HG03520 (cell line): ENCODE data around the gene MYO7A.

ENCODE experiments used
- ATAC-seq: cut with Tn5 transposase; IDR thresholded peaks from one replicate; pipeline ENCODE4 v1.9.1; 2021; ENCODE audit warnings: mild to moderate bottlenecking, moderate library complexity; ENCODE audit not compliant: unreplicated experiment

The MYO7A gene

DNA sequence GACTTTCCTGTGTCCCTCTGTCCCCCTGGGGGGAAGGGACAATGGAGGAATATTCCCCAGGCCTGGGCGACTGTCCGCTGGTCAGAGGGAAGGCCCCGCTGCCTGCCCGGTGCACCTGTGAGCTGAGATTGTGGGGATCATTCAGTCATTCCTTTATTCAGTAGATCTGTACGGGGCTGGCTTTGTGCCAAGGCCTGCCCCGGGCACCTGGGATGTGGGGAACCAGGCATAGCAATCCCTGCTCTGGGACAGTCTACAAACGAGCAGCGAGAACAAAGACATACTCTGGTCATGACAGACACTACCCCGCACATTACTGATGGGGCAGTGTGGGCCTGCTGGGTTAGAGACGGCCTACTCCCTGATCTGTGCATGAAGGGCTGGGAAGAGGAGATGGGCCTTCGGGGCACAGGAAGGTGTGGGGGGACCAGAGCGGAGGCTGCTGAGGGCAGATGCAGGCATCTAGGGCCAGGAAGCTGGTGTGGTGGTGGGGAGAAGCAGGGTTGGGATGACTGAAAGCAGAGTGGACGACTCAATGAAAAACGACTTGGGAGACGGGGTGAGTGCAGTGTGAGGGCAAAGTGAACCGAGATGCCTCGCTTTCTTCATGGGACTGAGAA lies 1.8 kb upstream of the MYO7A start:
- ATAC-seq, result no peak

DNA sequence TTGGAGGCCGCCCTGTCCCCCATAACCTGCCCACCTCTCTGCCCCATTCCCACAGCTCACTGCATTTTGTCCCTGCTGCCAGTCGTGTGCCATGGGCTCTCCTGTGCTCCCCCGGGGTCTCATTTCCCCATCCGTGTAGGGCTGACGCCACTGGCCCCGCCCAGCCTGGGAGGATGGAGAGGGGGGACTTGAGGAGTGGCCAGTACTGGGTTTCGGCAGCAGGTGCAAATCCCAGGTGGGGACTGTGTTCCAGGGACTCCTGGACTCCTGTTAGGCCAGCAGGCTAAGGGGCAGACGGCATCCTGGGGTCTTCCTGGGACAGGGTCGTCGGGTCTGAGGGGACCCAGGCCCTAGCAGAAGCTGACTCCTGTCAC lies 1.2 kb upstream of the MYO7A start:
- no peak for ATAC-seq

GRCh38 chr11:77127235-77127911 lies 673 bp upstream of the MYO7A start:
- ATAC-seq, result no peak

- no peak for ATAC-seq
Measured at GRCh38 chr11:77129069-77129841, 1.2 kb downstream of the MYO7A start.

DNA sequence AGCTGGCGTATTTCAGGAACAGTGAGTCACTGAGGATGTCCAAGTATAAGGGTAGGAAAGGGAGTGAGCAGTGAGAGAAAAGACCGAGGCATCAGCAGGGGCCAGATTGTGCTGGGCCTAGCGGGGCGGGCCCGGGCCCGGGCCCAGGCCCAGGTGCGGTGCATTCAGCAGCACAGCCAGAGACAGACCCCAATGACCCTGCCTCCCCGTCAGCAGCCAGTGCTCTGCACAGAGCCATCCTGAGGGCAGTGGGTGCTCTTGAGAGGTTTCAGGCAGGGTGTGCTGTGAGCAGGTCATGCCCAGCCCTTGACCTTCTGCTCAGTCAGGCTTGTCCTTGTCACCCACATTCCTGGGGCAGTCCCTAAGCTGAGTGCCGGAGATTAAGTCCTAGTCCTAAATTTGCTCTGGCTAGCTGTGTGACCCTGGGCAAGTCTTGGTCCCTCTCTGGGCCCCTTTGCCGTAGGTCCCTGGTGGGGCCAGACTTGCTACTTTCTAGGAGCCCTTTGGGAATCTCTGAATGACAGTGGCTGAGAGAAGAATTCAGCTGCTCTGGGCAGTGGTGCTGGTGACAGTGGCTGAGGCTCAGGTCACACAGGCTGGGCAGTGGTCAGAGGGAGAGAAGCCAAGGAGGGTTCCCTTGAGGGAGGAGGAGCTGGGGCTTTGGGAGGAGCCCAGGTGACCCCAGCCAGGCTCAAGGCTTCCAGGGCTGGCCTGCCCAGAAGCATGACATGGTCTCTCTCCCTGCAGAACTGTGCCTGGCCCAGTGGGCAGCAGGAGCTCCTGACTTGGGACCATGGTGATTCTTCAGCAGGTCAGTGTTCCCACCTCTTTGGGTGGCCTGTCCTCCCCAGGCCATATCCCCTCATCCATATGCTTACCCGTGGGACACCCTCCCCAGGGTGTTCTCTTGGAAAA lies 2.1 kb downstream of the MYO7A start:
- ATAC-seq, result no peak

DNA sequence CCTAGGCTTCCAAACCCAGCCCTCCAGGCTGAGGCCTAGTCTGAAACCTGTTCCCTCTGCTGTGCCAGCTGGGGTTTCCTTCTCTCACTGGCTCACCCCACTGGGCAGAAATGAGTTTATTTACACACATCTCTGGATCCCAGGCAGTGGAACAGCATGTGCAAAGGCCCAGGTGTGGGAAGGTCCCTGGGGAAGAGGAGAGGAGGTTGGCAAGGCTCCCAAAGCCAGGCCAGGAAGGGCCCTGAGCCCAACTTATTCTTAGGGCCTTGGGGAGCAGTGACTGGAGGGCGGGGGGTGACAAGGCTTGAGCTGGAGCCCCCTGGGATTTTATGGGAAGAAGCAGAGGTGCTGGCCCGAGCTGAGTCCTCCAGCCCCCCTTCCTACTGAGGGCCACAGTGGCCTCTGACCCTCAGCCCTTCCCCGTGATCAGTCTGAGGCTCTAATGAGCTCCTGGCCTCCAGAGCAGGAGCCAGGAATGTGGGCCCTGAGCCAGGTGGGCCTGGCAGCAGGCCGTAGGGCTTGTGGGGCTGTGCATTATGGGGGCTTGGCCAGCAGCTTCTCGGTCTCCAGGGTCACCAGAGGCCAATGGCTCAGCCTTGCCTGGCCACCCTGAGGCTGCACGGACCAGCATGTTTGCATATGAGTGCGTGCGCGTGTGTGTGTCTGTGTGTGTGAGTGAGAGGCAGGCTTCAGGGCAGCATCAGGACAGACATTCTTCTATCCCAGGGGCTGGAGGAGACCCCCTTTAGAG lies 2.9 kb downstream of the MYO7A start:
- ATAC-seq, result no peak

- no peak for ATAC-seq
Measured at GRCh38 chr11:77131560-77131959, 3.5 kb downstream of the MYO7A start.

DNA sequence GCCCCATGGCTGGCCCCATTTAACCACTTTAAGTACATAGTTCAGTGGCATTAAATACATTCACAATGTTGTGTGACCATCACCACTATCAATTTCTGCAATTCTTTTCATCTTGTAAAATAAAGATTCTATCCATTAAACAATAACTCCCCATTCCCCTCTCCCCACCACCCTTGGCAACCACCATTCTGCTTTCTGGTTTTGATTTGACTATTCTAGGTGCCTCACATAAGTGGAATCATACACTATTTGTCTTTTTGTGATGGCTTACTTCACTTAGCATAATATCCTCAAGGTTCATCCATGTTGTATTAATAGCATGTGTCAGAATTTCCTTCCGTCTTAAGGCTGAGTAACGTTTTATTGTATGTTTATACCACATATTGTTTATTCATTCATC lies 7.0 kb downstream of the MYO7A start:
- ATAC-seq, result no peak

DNA sequence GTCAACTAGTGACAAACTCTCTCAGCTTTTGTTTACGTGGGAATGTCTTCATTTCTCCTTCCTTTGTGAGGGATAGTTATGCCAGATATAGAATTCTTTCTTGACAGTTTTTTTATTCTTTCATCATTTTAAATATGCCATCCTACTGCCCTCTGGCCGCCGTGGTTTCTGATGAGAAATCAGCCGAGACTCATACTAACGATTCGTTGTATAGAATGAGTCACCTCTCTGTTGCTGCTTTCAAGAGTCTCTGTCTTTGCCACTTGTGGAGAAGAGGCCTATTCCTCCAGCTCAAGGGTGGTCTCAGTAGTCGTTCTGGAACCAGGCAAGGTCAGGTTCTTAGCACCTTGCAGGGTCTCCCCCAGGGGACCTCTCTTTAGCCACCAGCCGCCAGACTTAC lies 8.0 kb downstream of the MYO7A start:
- ATAC-seq, result no peak

DNA sequence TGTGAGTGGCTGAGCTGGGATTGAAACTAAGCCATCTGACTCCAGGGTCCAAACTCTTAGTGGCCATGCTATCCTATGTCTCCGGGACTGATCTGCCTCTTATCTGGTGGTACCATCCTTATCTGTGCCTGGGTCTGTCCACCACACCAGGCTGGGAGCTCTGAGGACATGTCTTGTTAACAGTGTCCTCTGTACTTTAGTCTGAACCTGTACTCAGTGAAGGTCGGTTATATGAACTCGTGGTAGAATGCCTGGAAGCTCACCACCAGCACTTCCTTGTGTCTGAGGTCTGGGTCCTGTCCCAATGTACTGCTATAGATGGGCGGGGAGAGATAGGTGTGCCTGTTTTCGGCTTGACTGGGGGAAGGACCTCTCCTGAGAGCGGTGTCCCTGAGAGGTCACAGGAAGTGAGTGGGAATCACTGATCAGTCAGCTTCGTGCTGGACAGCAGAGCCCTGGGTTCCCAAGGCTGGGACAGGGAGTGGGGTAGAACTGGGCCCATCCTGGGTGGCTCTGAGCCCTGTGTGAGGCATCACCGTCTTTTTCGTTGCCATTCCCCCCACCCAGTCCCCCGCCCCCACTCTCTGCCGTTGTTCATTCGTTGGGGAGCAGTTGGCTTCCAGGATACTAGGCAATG lies 8.9 kb downstream of the MYO7A start:
- ATAC-seq, result no peak

DNA sequence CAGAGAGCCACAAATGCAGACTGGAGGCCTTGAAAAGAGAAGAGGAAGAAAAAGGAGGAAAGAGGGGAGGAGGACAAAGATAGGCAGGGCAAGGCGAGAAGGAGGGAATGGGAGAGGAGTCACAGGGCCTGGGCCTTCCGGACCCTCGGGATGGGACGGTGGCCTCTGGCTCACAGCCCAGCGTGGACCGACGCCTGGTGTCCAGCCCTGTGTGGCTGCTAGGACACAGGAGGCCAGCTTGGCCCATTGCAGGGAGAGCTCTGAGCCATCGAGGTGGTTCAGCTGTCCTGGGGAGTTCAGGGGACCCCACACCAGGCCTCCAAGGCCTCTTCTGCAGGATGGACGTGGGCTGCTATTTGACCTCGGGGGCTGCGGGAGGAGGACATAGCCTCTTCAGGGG lies 9.4 kb downstream of the MYO7A start:
- no peak for ATAC-seq

DNA sequence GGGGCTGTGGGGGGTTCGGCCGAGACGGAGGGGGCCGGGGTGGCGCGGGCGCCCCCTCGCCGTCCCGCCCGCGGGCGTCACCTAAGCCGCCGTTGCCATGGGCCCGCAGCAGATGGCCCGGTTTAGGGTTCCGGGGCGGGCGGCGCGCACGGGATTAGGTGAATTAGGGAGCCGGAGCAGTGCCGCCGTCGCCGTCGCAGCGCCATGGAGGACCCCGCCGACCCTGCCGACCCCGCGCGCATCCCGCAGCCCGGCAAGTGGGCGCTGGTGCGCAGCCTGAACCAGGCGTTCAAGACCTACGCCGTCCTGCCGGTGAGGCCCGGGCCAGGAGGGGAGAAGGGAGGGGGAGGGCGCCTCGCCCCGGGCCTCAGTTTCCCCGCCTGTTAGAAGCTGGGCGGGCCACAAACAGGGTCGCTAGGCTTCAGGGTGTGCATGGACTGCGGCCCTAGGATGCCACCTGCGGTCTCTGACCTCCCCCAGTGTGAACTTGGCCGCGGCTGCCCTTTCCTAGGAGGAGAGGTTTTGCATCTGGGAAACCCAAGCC lies 10.1 kb downstream of the MYO7A start:
- no peak for ATAC-seq

DNA sequence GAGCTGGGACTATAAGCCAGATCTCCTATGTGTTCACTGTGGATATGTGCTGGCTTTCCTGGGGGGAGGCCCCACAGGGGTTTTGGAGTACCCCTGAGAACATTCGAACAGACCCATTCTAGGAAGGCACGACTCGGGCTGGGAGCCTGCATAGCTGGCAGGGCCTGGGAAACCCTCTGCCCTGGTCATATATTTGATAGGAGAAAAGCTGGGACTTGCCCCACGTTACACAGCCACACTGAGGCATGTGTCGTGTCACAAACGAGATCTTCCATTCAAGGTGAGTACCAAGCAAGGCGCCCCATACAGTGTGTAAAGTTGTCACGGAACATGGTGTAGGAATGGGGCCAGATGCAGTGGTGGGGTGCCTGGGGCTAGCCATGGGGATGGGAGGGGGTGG lies 11.2 kb downstream of the MYO7A start:
- ATAC-seq, result no peak

DNA sequence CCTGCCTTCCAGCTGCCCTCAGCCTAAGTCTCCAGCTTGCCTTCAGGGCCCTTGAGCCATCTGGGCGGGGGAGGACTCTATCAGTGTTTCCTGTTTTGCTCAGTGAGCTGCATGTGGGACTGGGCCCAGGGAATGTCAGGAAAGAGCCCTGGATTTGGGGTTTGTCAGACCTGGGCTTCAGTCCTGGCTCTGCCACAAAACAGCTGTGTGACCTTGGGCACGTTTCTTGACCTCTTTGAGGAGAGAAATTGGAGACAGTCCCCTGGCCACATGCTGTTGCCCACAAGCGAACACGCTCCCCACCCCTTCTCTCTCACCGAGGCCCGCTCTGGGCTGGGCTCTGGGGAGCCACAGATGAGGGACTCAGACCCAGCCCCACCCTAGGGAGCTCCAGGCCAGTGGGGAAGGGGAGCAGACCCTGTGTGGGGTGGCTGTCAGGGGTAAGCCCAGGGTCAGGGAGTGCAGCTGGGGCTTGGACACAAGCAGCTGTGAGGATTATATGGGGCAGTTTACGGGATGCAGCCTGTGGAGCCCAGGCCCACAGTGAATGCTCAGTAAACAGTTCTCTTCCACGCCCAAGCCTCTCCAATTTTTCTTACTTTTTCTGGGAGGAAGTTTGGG lies 12.3 kb downstream of the MYO7A start:
- ATAC-seq, result no peak

DNA sequence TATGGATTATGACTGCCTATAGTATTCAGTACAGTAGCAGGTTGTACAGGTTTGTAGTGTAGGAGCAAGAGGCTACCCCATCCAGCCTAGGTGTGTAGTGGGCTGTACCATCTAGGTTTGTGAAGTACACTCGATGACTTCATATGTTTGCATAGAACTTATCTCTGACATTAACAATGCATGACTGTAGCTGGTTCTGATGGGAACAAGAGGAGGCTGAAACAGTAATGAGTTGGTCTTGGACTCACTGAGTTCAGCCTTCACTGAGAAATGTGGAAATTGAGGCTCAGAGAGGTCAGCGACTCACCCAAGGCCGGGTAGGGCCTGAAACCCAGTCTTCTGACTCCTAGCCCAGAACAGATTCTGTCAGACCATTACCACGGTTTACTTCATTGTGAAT lies 13.0 kb downstream of the MYO7A start:
- no peak for ATAC-seq

GRCh38 chr11:77141475-77141874 lies 13.4 kb downstream of the MYO7A start:
- no peak for ATAC-seq

- no peak for ATAC-seq
Measured at GRCh38 chr11:77142091-77142975, 14.3 kb downstream of the MYO7A start.

DNA sequence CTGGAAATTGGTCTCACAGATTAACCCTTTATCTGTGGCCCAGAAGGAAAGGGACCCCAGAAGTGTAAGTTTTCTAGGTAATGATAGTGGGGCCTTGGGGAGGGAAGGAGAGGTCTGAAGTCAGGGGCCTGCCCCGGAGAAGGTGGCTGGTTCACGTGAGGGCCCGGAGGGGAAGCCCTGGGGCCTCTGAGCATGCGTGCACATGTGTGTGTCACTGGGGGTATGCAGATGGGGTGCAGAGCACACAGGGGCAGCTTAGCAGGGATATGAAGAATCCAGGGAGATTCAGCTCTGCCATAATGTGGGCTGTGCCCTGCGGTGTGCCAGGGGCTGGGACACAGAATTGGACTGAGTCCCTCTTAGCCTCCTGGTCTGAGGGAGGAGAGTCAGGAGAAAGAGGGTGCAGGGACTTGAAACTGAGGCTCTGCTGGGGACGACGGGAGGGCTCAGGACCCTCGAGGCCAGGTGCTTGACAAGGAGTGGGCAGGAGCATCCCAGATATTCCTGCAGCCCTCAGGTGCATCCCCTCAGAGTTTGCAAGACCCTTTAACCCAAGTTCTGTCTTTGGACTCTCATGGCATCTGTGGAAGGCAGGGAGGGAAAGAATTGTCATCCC lies 15.5 kb downstream of the MYO7A start:
- no peak for ATAC-seq
